ENCODE data around the gene CCNY. TPM values are rescaled to one million over a fixed set of nuclear protein-coding genes. Genes with fewer than 3 reads are reported as not detected.
"Not testable (repeated sequence)": the region's sequence is repeated elsewhere in the genome, so short reads cannot be mapped to it uniquely, and the experiment has no call there.

Gene CCNY
- total RNA-seq, 4 donors from 2014 or later = 23.3 to 72.3 (median 26.7) TPM

DNA sequence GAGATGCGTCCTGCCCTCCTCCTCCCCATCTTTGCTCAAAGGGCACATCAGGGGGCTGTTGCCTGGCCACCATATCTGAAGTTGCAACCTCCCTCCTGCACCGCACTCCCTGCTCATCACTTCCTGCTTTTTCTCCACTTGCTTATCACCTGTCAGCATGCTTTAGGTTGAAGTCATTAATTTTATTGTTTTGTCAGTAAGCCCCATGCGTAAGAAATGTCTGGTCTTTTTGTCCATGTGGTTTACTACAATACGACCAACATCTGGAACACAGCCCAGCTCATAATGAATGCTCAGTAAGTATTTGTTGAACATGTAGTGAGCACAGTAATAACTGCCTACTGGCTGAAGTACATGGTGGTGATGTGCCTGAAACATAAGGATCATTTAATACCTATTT, 197.3 kb downstream of the CCNY start:
- no peak for DNase-seq (ENCODE audit: low spot score in 2 of 2)
- 80 to 82% methylated on average over 4 of the region's 4 CpGs for WGBS, 2 donors
- TF ChIP-seq POLR2A (IDR thresholded peaks at IDR 0.05) = no peak
- no peak overlapping the region for H3K4me3 ChIP-seq (ENCODE audit: low read depth, poor library complexity, severe bottlenecking)
- intact Hi-C loops (cut with DNase I; ENCODE audit: low total_unique reads) = no loop called here

DNA sequence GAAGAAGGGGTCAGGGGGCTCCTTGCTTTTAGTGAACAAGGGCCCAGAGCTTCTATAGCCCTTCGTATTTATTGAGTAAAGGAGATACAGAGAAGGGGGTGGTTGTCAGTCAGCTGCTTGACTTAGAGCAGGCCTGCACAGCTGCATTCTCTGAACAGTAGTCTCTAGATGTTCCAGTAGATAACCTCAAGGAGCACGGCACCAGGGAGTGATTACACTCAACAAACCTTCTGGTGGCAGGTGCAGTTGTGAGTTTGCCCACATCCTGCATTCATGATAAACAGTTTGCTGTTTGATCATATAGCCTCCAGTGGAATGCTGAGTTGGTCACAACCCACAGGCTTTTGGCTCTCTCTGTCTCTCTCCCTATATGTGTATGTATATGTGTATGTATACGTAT, 198.8 kb downstream of the CCNY start:
- whole genome bisulfite sequencing, 2 donors = 92 to 100% methylated on average over 3 of the region's 3 CpGs
- intact Hi-C loops (cut with DNase I; ENCODE audit: low total_unique reads) = no loop called here
- TF ChIP-seq POLR2A (IDR thresholded peaks at IDR 0.05) = no peak
- TF ChIP-seq, protein P1, sequence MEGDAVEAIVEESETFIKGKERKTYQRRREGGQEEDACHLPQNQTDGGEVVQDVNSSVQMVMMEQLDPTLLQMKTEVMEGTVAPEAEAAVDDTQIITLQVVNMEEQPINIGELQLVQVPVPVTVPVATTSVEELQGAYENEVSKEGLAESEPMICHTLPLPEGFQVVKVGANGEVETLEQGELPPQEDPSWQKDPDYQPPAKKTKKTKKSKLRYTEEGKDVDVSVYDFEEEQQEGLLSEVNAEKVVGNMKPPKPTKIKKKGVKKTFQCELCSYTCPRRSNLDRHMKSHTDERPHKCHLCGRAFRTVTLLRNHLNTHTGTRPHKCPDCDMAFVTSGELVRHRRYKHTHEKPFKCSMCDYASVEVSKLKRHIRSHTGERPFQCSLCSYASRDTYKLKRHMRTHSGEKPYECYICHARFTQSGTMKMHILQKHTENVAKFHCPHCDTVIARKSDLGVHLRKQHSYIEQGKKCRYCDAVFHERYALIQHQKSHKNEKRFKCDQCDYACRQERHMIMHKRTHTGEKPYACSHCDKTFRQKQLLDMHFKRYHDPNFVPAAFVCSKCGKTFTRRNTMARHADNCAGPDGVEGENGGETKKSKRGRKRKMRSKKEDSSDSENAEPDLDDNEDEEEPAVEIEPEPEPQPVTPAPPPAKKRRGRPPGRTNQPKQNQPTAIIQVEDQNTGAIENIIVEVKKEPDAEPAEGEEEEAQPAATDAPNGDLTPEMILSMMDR (IDR thresholded peaks at IDR 0.05) = no peak

DNA sequence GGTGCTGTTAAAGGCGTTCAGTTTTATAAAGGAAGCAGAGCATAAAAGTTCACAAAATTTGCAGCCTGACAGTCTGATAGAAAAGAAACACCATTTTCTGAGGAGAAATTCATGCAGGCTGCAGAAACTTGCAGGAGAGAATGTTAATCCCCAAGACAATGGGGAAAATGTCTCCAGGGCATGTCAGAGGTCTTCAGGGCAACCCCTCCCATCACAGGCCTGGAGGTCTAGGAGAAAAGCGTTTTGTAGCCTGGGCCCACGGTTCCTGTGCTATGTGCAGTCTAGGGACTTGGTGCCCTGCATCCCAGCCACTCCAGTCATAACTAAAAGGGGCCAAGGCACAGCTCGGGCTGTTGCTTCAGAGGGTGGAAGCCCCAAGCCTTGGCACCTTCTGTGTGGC, 200.5 kb downstream of the CCNY start:
- intact Hi-C loops (cut with DNase I; ENCODE audit: low total_unique reads) = no loop called here
- no peak overlapping the region for H3K4me3 ChIP-seq (ENCODE audit: low read depth, poor library complexity, severe bottlenecking)
- TF ChIP-seq, protein P1 (IDR thresholded peaks at IDR 0.05) = no peak
- no peak for TF ChIP-seq POLR2A (IDR thresholded peaks at IDR 0.05)
- no peak for DNase-seq (ENCODE audit: low spot score in 2 of 2)
- 97 to 100% methylated on average over 4 of the region's 4 CpGs for WGBS, 2 donors

More for the DNA sequence above, 198.8 kb downstream of the CCNY start:
- H3K4me3 ChIP-seq (ENCODE audit: low read depth, poor library complexity, severe bottlenecking) = no peak overlapping the region
- DNase-seq (ENCODE audit: low spot score in 2 of 2) = no peak

DNA sequence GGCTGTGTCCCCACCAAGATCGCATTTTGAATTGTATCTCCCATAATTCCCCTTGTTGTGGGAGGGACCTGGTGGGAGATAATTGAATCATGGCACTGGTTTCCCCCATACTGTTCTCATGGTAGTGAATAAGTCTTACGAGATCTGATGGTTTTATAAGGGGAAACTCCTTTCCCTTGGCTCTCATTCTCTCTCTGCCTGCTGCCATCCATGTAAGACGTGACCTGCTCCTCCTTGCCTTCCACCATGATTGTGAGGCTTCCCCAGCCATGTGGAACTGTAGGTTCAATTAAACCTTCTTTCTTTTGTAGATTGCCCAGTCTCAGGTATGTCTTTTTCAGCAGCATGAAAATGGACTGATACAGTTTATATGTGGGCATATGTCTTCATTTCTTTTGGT, 201.6 kb downstream of the CCNY start:
- intact Hi-C loops (cut with DNase I; ENCODE audit: low total_unique reads); H3K4me3 ChIP-seq (ENCODE audit: low read depth, poor library complexity, severe bottlenecking); DNase-seq (ENCODE audit: low spot score in 2 of 2): not testable (repeated sequence)
- WGBS, 2 donors = 97 to 100% methylated on average over 3 of the region's 3 CpGs

DNA sequence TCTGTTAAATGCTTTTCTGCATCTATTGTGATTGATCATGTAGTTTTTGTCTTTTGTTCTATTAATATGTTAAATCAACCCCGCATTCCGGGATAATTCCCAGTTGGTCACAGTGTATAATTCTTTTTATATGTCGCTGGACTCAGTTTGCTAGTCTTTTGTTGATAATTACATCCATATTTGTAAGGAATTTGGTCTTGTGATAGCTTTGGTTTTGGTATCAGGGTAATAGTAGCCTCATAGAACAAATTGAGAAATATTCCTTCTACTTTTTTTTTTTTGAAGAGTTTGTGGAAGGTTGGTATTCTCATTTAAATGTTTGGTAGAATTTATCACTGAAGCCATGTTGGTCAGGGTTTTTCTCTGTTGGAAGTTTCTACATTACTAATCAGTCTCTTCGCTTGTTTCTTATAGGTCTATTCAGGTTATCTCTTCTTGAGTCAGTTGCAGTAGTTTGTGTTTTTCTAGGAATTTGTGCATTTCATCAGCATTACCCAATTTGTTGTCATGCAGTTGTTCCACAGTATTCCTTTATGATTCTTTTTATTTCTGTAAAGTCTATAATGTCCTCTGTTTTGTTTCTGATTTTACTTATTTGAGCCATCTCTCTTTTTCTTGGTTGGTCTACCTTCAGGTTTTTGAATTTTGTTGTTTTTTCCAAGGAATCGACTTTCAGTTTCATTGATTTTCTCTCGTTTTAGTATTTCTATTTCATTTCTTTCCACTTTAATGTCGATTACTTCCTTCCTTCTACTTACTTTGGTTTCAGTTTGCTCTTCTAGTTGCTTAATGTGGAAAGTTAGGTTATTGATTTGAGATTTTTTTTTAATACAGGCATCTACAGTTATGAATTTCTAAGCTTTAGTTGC, 204.2 kb downstream of the CCNY start:
- intact Hi-C loops (cut with DNase I; ENCODE audit: low total_unique reads) = no loop called here
- H3K4me3 ChIP-seq (ENCODE audit: low read depth, poor library complexity, severe bottlenecking) = no peak overlapping the region
- 69 to 83% methylated on average over 7 of the region's 7 CpGs for WGBS, 2 donors
- TF ChIP-seq, protein P1 (IDR thresholded peaks at IDR 0.05) = no peak
- TF ChIP-seq POLR2A (IDR thresholded peaks at IDR 0.05) = no peak
- no peak for DNase-seq (ENCODE audit: low spot score in 2 of 2)

DNA sequence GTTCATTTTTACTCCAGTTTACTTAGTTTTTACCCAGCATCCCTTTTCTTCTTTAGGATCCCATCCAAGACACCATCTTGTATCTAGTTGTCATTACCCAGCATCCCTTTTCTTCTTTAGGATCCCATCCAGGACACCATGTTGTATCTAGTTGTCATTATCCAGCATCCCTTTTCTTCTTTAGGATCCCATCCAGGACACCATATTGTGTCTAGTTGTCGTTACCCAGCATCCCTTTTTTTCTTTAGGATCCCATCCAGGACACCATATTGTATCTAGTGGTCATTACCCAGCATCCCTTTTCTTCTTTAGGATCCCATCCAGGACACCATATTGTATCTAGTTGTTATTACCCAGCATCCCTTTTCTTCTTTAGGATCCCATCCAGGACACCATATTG, 205.4 kb downstream of the CCNY start:
- 91 to 100% methylated on average over 1 of the region's 1 CpG for WGBS, 2 donors
- no peak for DNase-seq (ENCODE audit: low spot score in 2 of 2)
- TF ChIP-seq POLR2A (IDR thresholded peaks at IDR 0.05) = no peak
- intact Hi-C loops (cut with DNase I; ENCODE audit: low total_unique reads) = no loop called here
- no peak overlapping the region for H3K4me3 ChIP-seq (ENCODE audit: low read depth, poor library complexity, severe bottlenecking)

DNA sequence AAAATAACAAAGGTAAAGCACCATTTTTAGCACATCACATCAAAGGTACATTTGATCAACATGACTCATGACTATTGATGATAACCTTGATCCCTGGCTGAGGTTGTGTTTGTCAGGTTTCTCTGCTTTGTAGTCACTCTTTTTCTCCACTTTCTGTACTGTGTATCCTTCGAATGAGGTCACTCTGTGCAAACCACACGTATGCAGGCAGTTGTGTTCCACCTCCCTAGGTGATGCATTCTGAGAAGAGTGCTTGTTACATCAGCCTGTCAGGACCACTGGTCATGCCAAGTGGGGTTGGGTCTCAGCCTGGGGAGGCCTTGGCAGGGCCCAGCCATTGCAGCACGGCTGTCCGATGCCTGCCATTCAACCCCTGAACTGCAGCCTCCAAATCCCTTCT, 206.0 kb downstream of the CCNY start:
- WGBS, 2 donors = 93 to 94% methylated on average over 4 of the region's 4 CpGs
- no peak for DNase-seq (ENCODE audit: low spot score in 2 of 2)
- no peak overlapping the region for H3K4me3 ChIP-seq (ENCODE audit: low read depth, poor library complexity, severe bottlenecking)
- TF ChIP-seq POLR2A (IDR thresholded peaks at IDR 0.05) = no peak
- TF ChIP-seq, protein P1 (IDR thresholded peaks at IDR 0.05) = no peak
- intact Hi-C loops (cut with DNase I; ENCODE audit: low total_unique reads) = no loop called here

All from lower leg skin (tissue), 4 donors.